Stomach (tissue), 8 donors: ENCODE results near the gene ABCD2. TPM values are rescaled to one million over a fixed set of nuclear protein-coding genes. Genes with fewer than 3 reads are reported as not detected.

ENCODE experiments used
- polyA plus RNA-seq, 3 donors: library from polyadenylated mRNA; stranded (reverse); fragments of 200-250 nt; gene quantifications; one replicate each; pipeline ENCODE4 v1.2.3, GENCODE V29; 2013
- small RNA-seq, 4 donors: library from RNA; depleted of rRNA; stranded (forward); fragments of <200 nt; gene quantifications; one replicate each; pipeline ENCODE3, GENCODE V24; 2016
- total RNA-seq, 5 donors: library from RNA; depleted of rRNA; stranded (reverse); fragments of >200 nt; gene quantifications; one replicate each; pipeline versions ENCODE4 v1.1.0 to v1.2.3, GENCODE V29; 2014 to 2016
- donor health status: healthy with polysubstance abuse.
- donor health status: Bipolar disorder and iron deficiency.
- donor health status: healthy.

The ABCD2 gene
- total and polyA plus RNA-seq, 8 donors, result 0.06 to 4.9 (median 0.72) TPM; not detected in 2

Small RNA genes within 50 kb of the gene (small RNA-seq; reads per million reads assigned to genes)
- gene AC121334.2, result 0 reads per million in 4 donors

Other genes with a start within 250 kb of the ABCD2 start
- 10 to 100 TPM; 11.1 to 45.9 (median 33.5) TPM for gene KIF21A, start 176.7 kb downstream of the ABCD2 start, total RNA-seq
- gene KIF21A, start 176.7 kb downstream of the ABCD2 start, polyA plus RNA-seq, result 1 to 10 TPM; 4.9 to 7.3 (median 6.7) TPM